Activated CD8-positive, alpha-beta memory T cell treated with anti-CD3 and anti-CD28 coated beads, Interleukin-2, amount 50 U/mL, for 4 hours (primary cell): ENCODE data around the gene AGBL1.

Source experiments
- DNase-seq: peaks from one replicate; pipeline ENCODE4 v3.0.0-alpha.2; 2020

AGBL1 gene

GRCh38 chr15:86165265-86166211 lies 85.9 kb downstream of the AGBL1 start:
- DNase-seq: no peak

GRCh38 chr15:86167841-86168240 lies 88.2 kb downstream of the AGBL1 start:
- DNase-seq: no peak

GRCh38 chr15:86178845-86179244 lies 99.2 kb downstream of the AGBL1 start:
- DNase-seq: no peak

- no peak for DNase-seq
These were observed 104.2 kb downstream of the AGBL1 start for GRCh38 chr15:86183596-86184491.

GRCh38 chr15:86193716-86194380 lies 114.2 kb downstream of the AGBL1 start:
- no peak for DNase-seq

GRCh38 chr15:86197770-86198169 lies 118.1 kb downstream of the AGBL1 start:
- DNase-seq: no peak

GRCh38 chr15:86199467-86200145 lies 119.9 kb downstream of the AGBL1 start:
- DNase-seq: no peak

- DNase-seq: no peak
These were observed 121.8 kb downstream of the AGBL1 start for GRCh38 chr15:86201313-86202008.

- DNase-seq: no peak
These were observed 123.8 kb downstream of the AGBL1 start for GRCh38 chr15:86203462-86203861.

- no peak for DNase-seq
These were observed 125.4 kb downstream of the AGBL1 start for GRCh38 chr15:86205096-86205495.

- DNase-seq: no peak
These were observed 133.7 kb downstream of the AGBL1 start for GRCh38 chr15:86213420-86213819.

GRCh38 chr15:86213888-86214287 lies 134.2 kb downstream of the AGBL1 start:
- no peak for DNase-seq

- no peak for DNase-seq
These were observed 141.4 kb downstream of the AGBL1 start for GRCh38 chr15:86221119-86221518.

- no peak for DNase-seq
These were observed 149.6 kb downstream of the AGBL1 start for GRCh38 chr15:86229306-86229705.

- no peak for DNase-seq
These were observed 150.3 kb downstream of the AGBL1 start for GRCh38 chr15:86229936-86230335.

GRCh38 chr15:86231864-86232721 lies 152.4 kb downstream of the AGBL1 start:
- peak; percentile 26 for DNase-seq

- DNase-seq: no peak
These were observed 156.0 kb downstream of the AGBL1 start for GRCh38 chr15:86235667-86236066.

GRCh38 chr15:86236356-86237110 lies 156.9 kb downstream of the AGBL1 start:
- no peak for DNase-seq

- DNase-seq: no peak
These were observed 157.4 kb downstream of the AGBL1 start for GRCh38 chr15:86237111-86237500.
